Jurkat, Clone E6-1 (cell line): ENCODE measurements around the gene NPRL2. TPM values are rescaled to one million over a fixed set of nuclear protein-coding genes. Genes with fewer than 3 reads are reported as not detected.

Source experiments
- DNase-seq: peaks from one replicate; pipeline ENCODE4 v3.0.0-alpha.2; 2011; ENCODE audit warnings: low read depth, low spot score
- H3K4me3 ChIP-seq: 2 replicates; pipeline ENCODE4 v1.5.1; 2011; ENCODE audit warnings: mild to moderate bottlenecking, low read length, control low read depth, moderate library complexity
- polyA plus RNA-seq: library from polyadenylated mRNA; unstranded; fragments of >200 nt; gene quantifications from one replicate; pipeline ENCODE4 v1.2.1, GENCODE V29; 2012; ENCODE audit warnings: missing spikeins; ENCODE audit not compliant: insufficient read length, insufficient read depth

The NPRL2 gene
- polyA plus RNA-seq, result 54.2 TPM

DNA sequence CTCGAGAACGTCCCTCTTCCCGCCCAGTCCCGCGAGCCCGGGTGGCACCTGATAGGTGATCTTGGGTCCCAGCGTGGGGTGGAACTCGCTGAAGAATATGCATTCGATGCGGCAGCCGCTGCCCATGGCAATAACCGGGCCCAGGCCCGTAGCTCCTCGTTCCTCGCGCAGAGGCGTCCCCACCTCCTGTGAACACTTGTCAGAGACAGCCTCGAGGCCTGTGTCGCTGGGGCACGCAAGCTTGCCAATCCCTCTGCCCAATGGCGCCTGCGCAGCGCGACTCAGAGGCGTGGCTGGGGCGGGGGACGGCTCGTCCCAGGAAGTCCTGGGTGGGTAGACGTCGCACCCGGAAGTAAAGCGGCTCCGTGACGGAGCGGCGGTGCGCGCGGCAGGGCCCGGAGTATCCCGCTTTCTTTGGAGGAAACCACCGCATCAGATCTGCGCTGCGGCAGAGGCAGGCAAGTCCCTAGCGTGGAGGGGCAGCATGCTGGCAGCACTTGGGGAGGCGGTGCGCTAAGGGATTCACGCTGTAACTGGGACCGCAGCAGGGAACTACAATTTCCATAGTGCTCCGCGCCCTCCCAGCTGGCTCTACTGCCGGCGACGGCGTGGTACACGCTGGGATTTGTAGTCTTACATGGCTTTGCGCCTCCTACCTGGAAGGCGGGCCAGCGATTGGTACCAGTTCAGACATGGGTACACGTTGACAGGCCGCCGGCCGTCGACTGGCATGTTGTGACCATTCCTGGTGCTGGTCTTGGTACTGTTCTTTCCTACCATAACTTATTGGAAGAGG lies at the start of gene NPRL2, which contains the start of gene CYB561D2:
NPRL2 (minus strand) TSS at position 249 of the 796 bp plus-strand sequence; CDS start at position 126, 123 bp downstream.
CYB561D2 (plus strand) TSS at position 336 of the 796 bp plus-strand sequence. CDS start 572 bp downstream, outside the sequence.
- peak within 1 kb of the TSS; percentile 79 for H3K4me3 ChIP-seq
- peak; percentile 94 for DNase-seq

DNA sequence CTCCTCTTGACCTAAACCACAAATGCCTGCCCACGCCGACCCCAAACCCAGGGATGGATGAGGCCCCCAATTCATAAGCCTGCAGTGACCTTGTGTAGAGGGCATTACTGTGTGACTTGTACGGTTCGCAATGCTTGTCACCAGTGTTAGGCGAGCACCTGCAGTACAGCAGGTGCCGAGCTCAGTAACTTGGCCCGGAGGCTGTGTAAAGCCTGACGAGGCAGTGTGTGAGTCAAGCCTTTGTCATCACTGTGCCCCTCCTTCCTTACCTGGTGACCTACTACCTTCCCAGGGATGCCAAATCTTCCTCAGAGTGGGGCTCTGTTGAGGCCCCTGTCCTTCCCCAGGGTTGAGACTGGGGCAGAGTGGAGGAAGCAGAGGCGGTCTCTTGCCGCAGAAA lies 45.9 kb upstream of the NPRL2 start:
- DNase-seq, result no peak

DNA sequence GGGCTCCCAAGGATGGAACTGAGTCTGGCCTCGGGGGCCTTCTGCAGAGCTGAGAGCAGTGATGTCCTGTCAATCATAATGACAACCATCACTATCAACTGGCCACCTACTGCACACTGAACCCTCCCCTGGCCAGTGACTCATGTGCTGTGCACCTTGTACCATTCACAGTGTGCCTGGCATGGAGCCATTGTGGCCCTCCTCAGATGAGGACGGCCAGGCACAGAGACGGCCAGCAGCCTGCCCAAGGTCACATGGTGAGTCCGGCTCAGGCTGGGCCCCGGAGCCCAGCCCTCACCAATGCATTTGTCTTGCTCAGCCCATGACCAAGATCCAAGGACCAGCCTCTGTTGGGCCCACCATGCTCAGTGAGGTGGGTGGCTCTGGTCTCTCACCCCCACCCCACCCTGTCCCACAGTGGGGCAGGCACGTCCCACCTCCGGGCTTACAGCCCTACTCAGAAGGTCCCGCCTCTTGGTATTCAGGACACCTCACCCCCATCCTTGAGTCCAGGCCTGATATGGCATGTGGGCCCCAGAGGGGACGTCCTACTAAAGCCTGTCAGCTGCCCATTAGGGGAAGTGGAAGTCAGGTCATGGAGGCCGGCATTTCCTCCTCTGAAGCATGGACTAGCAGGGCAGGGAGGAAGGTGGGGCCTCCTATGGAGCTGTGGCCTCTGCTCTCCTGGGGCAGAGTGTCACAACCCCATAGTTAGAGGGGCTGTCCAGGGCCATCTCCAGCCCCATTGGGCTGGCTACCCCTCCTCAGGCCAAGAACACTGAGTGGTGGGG lies 44.7 kb upstream of the NPRL2 start:
- no peak for DNase-seq
- H3K4me3 ChIP-seq, result no peak overlapping the region

More for the DNA sequence above, 45.9 kb upstream of the NPRL2 start:
- no peak overlapping the region for H3K4me3 ChIP-seq

DNA sequence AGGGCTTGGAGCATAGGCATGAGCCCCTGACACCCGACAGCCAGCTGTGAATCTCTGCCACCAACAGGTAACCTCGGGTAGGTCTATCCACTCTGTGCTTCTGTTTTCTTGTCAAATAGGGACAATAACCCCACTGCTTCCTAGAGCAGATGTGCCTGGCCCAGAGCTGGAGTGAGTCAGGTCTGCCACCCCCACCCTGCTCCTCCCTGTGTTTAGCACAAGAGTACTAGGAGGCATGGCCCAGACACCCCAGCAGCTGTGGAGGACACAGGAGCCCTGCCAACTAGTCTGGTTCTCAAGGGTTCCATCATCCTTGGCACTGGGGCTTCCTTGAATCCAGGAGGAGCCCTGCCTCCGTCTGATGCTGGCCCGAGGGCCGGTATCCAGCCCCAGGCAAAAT lies 42.5 kb upstream of the NPRL2 start:
- DNase-seq, result no peak
- no peak overlapping the region for H3K4me3 ChIP-seq

DNA sequence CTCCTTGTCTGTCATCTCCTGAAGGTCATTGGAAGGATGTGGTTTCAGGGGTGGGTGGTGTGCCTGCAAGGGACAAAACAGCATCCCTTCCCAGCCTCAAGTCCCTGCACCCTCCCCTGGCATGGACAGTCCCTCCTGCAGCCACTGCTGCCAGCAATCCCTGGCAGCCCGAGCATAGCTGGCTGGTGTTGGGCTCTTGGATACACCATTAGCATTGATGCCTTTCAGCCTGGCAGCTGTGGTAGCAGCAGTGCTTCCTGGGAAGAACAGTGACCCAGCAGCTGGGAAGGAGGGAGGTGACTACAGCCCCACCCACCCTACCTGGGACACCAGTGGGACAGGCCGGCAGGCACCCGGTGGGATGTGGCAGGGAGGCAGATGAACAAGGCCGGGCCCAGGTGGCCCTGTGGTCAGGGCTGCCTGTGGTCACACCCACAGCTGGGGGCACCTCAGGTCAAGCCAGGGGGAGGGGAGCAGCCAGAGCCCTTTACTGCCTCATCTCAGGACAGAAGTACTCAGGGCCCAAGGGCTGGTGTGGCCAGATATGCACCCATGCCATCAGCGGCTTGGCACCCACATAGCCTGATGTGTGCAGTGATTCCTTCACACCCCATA lies 41.6 kb upstream of the NPRL2 start:
- no peak overlapping the region for H3K4me3 ChIP-seq
- no peak for DNase-seq

DNA sequence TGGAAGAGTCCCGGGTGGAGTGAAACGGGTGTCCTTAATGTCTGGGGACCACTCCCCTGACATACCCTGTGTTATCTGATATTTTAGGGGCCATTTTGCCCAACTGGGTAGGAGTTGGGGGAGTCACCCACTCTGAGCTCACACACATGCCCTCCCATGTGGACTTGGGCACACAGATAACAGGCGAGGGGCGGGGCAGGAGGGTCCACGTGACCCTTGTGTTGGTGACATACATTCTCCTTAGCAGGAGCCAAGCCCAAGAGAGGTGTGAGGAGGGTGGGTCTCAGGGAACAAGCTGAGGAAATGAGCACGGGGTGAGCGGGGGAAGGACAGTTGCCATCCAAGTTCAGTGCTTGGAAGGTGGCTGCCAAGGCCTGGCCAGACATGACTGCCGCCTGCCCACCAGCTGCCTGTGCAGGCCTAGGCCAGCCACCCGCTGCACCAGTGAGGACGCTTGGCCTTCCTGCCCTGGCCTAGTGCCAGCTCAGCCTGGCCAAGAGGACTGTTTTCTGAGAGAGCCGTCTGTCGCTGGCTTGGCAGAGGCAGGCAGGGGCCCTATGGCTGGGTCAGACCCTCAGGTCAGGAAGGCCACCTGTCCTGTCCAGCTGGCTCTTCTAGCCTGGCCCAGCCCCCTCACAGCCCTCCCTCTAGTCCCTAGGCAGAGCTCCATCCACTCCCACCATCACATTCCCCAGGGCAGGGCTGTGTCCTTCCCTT lies 40.1 kb upstream of the NPRL2 start:
- no peak for DNase-seq
- H3K4me3 ChIP-seq, result no peak overlapping the region

DNA sequence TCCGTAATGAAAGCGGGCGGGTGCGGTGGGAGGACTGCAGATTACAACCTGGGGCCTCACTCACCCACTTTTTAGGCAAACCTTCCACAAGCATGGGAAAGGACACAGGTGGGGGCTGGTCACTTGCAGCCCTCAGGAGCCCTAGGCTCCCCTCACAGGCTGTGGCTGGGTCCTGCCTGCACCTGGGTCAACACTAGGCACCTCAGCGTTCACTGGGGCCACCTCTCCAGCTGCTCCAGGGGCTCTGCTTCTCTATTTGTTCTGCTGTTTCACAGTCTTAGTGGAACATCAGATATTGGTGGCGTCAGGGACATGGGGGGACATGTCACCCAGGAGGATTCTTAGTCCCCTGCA lies 38.8 kb upstream of the NPRL2 start:
- H3K4me3 ChIP-seq, result no peak overlapping the region
- DNase-seq, result no peak

DNA sequence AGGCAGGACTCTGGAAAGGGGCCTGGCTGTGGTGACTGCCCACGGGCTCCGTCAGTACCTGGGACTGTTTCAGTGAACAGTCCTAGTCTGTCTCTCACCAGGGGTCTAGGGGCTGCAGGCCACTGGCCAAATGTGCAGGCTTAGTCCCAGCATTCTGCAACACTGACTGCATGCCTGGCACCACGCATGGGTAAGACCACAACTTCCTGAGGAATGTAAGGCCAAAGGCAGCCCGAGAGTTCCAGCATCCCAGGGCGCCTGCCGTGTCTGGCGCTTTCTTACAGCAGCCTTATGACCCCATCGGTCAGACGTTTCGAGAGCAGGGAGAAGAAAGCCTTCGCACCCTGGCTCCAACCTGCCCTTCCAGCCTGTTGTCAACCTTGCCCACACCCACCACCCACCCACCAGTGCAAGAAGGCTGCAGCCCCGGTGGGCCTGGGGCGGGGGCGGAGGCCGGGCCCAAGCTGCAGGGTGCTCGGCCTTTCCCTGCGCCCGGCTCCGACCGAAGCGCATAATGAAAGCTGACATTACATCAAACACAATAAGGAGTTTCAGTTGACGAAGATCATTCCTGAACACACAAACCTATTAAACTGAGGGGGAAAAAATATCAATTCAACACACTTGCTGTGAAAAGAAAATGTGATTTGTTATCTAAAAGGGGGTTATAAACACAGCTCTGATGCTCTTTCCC lies 38.3 kb upstream of the NPRL2 start:
- no peak overlapping the region for H3K4me3 ChIP-seq
- no peak for DNase-seq

DNA sequence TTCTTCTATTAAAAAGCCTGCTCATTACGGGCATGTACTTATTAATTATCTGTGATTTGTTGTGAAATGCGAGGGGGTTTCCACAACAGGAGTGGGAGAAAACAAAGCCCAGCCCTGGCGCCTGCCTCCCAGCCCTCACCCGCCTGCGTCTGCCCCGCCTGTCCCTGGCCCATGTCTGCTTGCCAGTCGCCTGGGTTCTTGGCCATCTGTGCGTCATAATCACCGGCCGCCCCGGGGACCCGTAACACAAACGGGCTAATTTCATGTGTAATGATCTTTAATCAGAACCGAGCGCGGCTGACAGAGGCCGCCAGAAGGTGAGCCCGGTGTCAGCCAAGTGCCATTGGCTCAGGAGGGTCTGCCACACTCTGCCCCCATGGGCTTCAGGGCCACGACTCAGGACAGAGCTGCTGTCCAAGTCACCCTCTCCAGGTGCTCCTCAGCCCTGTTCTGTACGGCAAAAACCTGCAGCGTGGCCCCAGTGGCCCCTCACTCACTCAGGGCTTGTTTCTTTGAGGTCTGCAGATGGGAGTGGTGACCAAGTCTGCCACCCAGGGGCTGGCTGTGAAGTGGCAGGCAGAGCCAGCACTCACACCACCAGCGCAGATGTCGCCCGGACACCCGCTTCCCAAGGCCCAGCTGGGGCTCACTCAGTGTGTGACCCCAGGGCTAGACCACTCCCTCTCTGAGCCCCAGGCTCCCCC lies 37.6 kb upstream of the NPRL2 start:
- no peak overlapping the region for H3K4me3 ChIP-seq
- DNase-seq, result no peak

DNA sequence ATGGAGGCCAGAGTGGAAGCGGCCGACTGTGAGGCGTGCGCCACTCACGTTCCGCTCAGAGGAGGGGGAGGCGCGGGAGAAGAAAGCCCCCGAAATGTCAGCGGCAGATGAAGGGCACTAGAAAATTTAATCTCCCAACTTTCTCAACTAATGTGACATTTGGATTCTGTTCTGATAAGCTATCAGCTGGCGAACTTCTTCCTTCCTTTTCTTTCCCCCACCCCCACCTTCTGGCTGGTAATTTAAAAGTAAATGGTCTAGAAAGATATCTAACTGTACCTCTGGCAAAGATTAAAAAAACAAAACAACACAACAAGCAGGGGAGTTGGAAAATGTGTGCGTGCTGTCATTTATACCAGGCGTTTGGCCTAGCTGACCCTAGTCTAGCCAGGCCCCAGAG lies 35.2 kb upstream of the NPRL2 start:
- no peak overlapping the region for H3K4me3 ChIP-seq
- DNase-seq, result no peak

DNA sequence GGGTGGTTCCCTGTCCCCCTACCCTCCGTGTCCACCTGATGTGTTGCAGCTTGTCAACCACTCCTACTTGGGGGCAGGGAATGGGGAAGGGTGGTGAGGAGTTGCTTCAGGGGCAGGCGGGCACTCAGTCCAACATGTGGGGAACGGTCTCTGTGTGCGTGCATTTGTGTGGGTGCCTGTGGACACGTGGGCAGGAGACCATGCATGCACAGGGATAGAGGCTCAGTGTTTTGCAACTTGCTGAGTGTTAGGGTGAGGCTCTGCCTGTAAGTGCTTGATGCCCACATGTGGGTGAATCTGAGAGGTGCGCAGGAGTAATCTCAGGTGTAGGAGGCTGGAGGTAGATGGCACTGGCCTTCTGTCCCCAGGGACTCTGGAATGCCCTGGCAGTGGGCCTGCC lies 33.2 kb upstream of the NPRL2 start:
- H3K4me3 ChIP-seq, result no peak overlapping the region
- no peak for DNase-seq

DNA sequence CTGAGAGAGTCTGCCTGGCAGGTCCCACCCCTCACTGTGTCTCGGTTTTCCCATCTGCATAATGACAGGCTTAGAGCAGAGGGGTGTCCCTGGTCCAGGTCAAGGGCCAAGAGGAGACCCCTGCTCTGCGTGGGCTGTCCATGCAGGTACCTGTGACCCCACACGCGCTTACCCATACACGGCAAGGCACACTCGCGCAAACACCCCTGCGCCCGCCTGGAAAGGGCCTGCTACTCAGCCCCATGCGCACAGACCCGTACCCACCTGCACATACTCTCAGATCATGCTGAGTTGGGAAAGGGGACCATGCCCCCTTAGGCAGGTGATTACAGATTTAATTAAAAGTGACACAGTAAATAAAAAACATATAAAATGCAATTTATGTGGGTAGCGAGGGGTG lies 32.1 kb upstream of the NPRL2 start:
- DNase-seq, result no peak
- H3K4me3 ChIP-seq, result no peak overlapping the region

DNA sequence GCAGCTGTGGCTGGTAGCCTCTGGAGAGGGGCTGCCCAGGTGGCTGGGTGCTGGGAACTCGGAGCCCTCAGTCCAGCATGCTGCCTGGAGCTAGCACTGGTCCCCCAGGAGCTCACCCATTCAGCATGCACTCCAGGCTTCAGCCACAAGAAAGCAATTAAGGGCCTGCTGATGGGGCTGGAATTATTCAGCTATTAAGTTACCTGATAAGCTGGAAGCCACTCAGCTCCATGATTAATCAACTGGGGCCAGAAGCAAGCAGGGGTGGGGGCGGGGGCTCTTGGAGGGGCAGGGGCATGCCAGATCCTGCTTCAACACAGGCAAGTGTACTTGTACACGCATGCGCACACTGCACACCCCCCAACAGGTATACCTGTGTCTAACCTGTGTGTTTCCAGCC lies 30.8 kb upstream of the NPRL2 start:
- no peak for DNase-seq
- no peak overlapping the region for H3K4me3 ChIP-seq

DNA sequence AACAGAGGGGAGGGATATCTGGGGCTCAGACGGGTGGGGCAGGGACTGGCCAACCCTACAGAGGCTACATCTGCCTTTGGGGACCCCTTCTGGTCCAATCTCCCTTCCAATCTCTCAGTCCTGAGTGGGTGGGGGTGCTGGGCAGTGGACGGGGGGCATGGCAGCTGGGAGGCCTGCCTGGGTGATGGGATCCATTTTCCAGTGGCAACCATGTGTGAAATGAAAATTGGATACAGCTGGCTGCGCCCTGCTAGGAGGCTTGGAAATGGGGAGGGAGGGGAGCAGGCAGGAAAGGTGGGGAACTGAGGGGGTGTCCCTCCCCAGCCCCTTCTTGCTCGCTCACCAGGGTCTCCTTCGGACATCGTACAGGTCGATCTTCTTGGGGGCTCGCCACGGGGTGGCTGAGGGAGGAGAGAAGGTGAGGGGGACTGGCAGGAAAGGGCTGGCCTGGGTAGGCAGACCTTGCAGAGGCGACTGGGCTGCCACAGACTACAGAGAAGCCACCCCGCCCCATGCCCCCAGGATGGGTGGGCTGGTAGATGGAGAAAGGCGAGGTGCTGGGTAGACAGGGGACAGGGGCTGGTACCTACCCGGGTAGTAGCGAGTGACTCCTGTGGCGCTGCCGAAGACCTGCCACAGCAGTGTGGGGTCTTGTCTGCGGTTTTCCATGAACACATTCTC lies 30.0 kb upstream of the NPRL2 start:
- no peak for DNase-seq
- H3K4me3 ChIP-seq, result no peak overlapping the region

DNA sequence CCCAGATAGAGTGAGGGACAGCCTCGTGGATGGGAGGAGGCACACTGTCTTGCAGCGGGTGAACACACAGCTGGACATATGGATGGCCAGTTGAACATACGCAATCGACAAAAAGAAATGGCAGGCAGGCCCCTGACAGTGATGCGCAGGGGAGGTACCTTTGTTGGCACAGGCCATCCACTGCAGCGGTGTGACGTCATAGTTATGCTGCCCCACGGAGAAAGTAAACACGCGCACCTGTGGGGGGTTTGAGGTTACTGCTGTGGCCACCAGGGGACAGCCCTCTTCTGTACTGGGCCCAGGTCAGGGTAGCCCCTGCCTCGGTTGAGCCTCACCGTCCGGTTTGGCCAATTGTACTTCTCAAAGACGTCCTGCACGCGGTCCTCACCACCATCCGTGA lies 28.2 kb upstream of the NPRL2 start:
- H3K4me3 ChIP-seq, result no peak overlapping the region
- no peak for DNase-seq

DNA sequence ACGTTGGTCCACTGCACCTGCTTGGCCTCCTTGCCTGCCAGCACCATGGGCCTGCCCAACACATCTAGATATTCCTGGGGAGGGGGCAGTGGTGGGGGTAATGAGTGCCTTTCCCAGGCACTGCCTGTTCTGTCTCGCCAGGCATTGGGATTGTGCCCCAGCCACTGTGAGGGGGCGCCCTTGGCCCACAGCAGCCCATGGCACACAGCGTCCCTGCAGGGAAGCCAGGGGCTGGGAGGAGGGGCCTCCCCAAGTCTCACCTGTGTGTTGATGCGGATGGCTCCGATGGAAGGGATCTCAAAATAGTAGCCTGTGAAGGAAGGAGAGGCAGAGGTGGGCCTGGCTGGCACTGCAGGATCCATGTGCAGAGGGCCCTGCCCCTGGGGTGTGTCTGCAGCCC lies 27.4 kb upstream of the NPRL2 start:
- no peak for DNase-seq
- H3K4me3 ChIP-seq, result no peak overlapping the region

DNA sequence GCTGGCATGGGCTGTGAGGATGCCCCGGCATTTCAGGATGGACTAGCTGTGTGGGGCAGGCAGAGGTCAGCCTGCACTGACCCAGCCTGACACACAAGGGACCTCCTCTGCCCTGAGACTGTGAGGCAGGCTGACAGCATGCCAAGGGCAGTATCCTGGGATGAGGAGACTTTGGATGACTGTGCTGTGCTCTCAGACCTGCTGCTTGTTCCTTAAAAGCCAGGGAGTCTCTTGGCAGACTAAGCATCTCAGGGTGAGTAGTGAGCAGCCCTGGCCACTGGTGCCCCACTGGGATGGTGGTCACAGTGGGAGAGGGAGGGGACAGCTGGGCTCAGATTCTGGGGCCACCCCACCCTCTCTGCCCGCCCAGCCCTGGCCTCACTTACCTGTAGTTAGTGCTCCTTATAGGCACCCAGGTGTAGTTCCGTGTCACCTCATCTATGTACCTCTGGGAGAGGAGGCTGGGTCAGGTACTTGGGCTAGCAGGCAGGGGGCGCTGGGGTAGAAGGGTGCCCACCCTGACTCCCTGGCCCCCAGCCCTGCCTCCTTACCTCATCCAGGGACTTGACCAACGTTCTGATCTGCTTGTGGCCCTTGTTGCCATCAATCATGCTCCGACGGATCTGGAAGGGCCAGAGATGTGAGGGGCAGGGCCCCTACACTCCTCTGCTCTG lies 24.8 kb upstream of the NPRL2 start:
- H3K4me3 ChIP-seq, result no peak overlapping the region
- no peak for DNase-seq
